VCaP (cell line): Measurements from ENCODE around the gene SLC6A13.

Experiments used
- H3K27ac ChIP-seq: fragments of 450-650 bp; 2 replicates; pipeline ENCODE4 v1.5.1; 2017
- TF ChIP-seq, protein P1 (sequence below): fragments of 450-650 bp; conservative IDR thresholded peaks from 2 replicates; pipeline ENCODE4 v1.5.1; 2017; ENCODE audit warnings: mild to moderate bottlenecking, moderate library complexity

The SLC6A13 gene

GRCh38 chr12:202081-202731 lies 60.4 kb downstream of the SLC6A13 start:
- TF ChIP-seq, protein P1, sequence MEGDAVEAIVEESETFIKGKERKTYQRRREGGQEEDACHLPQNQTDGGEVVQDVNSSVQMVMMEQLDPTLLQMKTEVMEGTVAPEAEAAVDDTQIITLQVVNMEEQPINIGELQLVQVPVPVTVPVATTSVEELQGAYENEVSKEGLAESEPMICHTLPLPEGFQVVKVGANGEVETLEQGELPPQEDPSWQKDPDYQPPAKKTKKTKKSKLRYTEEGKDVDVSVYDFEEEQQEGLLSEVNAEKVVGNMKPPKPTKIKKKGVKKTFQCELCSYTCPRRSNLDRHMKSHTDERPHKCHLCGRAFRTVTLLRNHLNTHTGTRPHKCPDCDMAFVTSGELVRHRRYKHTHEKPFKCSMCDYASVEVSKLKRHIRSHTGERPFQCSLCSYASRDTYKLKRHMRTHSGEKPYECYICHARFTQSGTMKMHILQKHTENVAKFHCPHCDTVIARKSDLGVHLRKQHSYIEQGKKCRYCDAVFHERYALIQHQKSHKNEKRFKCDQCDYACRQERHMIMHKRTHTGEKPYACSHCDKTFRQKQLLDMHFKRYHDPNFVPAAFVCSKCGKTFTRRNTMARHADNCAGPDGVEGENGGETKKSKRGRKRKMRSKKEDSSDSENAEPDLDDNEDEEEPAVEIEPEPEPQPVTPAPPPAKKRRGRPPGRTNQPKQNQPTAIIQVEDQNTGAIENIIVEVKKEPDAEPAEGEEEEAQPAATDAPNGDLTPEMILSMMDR, result no peak

GRCh38 chr12:201361-201760 lies 61.3 kb downstream of the SLC6A13 start:
- TF ChIP-seq, protein P1, result no peak
- peak overlapping the region; percentile 31; the same call in 1 of the 2 replicates for H3K27ac ChIP-seq

More at GRCh38 chr12:202081-202731, 60.4 kb downstream of the SLC6A13 start:
- peak overlapping the region; percentile 31 for H3K27ac ChIP-seq

- no peak overlapping the region for H3K27ac ChIP-seq
Observed at GRCh38 chr12:198705-199104, 63.9 kb downstream of the SLC6A13 start.

GRCh38 chr12:197911-198695 lies 64.5 kb downstream of the SLC6A13 start:
- TF ChIP-seq, protein P1, result no peak
- no peak overlapping the region for H3K27ac ChIP-seq

More at GRCh38 chr12:198705-199104, 63.9 kb downstream of the SLC6A13 start:
- TF ChIP-seq, protein P1, result no peak

DNA sequence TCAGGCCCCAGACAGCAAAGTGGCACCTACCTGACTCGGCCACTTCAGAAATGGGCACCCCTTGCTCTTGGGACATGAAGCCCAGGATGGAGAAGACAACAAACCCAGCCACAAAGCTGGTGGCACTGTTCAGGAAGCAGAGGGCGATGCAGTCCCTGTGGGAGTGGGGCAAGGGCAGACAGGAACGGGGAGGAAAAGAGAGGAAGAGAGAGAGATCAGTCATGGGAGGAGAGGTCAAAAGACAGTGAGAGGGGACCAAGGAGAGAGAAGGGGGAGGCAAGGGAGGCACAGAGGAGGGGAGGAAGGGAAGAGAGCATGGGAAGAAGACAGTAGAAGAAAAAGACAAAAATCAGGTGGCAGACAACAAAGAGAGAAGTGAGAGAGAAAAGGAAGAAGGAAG lies 65.3 kb downstream of the SLC6A13 start:
- no peak overlapping the region for H3K27ac ChIP-seq
- TF ChIP-seq, protein P1, result no peak

DNA sequence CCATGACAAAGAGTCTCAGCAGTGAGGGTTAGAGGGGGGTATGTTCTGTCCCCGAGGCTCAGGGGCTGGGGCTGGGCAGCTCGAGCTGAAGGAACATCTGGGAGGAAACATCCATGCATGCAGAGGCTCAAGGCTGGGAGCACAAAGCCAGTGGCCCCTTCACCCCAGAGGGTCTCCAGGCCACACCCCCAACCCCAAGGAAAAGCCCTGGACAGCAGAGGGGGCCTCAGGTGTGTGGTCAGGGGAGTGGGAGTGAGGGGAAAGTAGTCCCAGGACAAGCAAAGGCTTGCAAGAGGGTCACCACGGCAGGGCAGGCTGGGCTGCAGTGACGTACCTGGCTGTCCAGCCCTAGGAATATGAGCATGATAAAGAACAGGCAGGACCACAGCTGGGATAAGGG lies 66.2 kb downstream of the SLC6A13 start:
- TF ChIP-seq, protein P1, result no peak

GRCh38 chr12:195951-196350 lies 66.7 kb downstream of the SLC6A13 start:
- no peak overlapping the region for H3K27ac ChIP-seq
- TF ChIP-seq, protein P1, result no peak

More for the DNA sequence above, 66.2 kb downstream of the SLC6A13 start:
- H3K27ac ChIP-seq, result no peak overlapping the region
